ENCODE data around the gene ALPL. TPM values are rescaled to one million over a fixed set of nuclear protein-coding genes. Genes with fewer than 3 reads are reported as not detected.

The ALPL gene
- total RNA-seq, 2 experiments from 2014 or later = not detected

- no peak for DNase-seq
- Mint-ChIP-seq H3K4me1 (ENCODE audit: low read depth) (peaks cover 8% of the 10 kb centered on the region), H3K27me3 (peaks cover 10% of the 10 kb centered on the region), H3K27ac (no peak overlapping the region), H3K36me3 (ENCODE audit: low read depth) (no peaks in the 10 kb centered on the region), H3K9me3 (no peaks in the 10 kb centered on the region), H3K4me3 (no peak overlapping the region)
- ChIA-PET CTCF (no interaction called here), POLR2A (interaction anchor here (0.6 kb wide), 1 partner anchor 311 kb away, joined by 3 read pairs; no protein-coding TSS in a partner anchor)
- TF ChIP-seq, protein P1, sequence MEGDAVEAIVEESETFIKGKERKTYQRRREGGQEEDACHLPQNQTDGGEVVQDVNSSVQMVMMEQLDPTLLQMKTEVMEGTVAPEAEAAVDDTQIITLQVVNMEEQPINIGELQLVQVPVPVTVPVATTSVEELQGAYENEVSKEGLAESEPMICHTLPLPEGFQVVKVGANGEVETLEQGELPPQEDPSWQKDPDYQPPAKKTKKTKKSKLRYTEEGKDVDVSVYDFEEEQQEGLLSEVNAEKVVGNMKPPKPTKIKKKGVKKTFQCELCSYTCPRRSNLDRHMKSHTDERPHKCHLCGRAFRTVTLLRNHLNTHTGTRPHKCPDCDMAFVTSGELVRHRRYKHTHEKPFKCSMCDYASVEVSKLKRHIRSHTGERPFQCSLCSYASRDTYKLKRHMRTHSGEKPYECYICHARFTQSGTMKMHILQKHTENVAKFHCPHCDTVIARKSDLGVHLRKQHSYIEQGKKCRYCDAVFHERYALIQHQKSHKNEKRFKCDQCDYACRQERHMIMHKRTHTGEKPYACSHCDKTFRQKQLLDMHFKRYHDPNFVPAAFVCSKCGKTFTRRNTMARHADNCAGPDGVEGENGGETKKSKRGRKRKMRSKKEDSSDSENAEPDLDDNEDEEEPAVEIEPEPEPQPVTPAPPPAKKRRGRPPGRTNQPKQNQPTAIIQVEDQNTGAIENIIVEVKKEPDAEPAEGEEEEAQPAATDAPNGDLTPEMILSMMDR (IDR thresholded peaks at IDR 0.05) = no peak
- ATAC-seq = no peak
- intact Hi-C loops (cut with micrococcal nuclease) = no loop called here
These were observed 94.2 kb downstream of the ALPL start for GRCh38 chr1:21603177-21604138.

- Mint-ChIP-seq H3K9me3 (no peaks in the 10 kb centered on the region), H3K4me3 (no peak overlapping the region), H3K27me3 (peaks cover 11% of the 10 kb centered on the region), H3K36me3 (ENCODE audit: low read depth) (no peaks in the 10 kb centered on the region), H3K27ac (no peak overlapping the region), H3K4me1 (ENCODE audit: low read depth) (peaks cover 8% of the 10 kb centered on the region)
- ChIA-PET POLR2A (no interaction called here), CTCF (no interaction called here)
- ATAC-seq (no peak), DNase-seq (no peak)
- TF ChIP-seq, protein P1 (IDR thresholded peaks at IDR 0.05) = no peak
- intact Hi-C loops (cut with micrococcal nuclease) = no loop called here
These were observed 95.2 kb downstream of the ALPL start for GRCh38 chr1:21604208-21604957.

DNA sequence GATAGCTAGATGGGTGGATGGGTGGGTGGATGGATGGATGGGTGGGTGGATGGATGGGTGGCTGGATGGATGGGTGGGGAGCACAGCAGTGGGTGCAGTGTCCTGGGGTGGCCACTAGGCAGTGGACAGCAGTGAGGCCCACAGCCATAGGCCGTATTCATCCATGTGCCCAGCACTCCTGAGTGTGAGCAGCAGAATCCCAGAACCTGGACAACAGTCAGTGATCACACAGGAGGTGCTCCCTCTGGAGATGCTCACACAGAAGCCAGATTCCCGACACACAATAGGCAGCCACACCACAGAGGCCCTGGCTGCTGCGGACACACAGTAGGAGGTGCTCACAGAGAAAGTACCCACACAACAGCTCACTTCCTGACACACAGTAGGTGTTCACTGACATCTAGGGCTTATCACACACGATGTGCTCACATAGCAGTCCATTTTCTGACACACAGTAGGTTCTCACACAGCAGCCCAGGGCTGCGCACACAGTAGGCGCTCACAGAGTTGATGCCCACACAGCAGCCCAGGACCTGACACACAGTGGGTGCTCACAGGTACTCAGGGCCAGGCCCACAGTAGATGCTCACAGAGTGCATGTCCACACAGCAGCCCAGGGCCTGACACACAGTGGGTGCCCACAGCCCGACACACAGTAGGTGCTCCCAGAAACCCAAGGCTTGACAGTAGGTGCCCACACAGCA is 95.9 kb downstream of the ALPL start:
- H3K4me3 Mint-ChIP-seq = no peak overlapping the region
- CTCF ChIA-PET = no interaction called here

DNA sequence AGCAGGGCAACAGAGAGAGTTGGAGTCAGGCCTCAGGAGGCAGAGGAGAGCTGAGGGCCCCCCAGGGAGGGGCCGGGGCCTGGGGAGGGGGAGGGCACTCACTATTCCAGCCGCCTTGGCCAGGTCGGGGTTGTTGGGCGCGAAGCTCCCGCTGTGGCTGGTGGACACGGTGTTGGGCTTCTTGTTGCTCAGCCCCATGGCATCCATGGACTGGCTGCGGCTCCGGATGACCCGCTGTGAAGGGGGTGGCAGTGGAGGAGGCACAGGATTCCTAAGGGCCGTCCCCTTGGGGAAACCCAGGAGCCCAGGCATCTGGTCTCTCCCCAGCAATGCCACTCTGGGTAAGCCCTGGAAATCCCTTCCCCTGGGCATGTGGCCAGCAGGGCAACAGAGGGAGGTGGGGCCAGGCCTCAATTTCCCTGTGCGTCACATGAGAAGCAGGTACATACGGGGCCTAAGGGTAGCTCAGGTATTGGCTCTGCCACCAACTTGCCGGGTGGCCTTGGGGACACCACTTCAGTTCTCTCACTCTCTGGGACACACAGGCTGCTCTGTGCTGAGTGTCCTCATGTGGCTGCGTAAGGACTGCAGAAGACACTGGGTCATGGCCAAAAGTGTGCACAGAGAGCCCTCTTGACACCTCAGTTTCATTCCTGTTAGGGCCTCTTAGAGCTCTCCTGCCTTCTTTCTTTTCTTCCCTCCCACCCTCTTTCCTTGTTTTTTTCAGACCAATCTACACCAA is 96.9 kb downstream of the ALPL start:
- POLR2A ChIA-PET = no interaction called here
- H3K4me3 Mint-ChIP-seq = no peak overlapping the region
- no peak for ATAC-seq

More for the DNA sequence above, 95.9 kb downstream of the ALPL start:
- DNase-seq (no peak), ATAC-seq (no peak)
- Mint-ChIP-seq H3K27me3 (peaks cover 13% of the 10 kb centered on the region), H3K4me1 (ENCODE audit: low read depth) (peaks cover 8% of the 10 kb centered on the region), H3K36me3 (ENCODE audit: low read depth) (no peaks in the 10 kb centered on the region), H3K27ac (no peak overlapping the region), H3K9me3 (no peaks in the 10 kb centered on the region)
- TF ChIP-seq, protein P1 (IDR thresholded peaks at IDR 0.05) = no peak
- intact Hi-C loops (cut with micrococcal nuclease) = no loop called here
- POLR2A ChIA-PET = no interaction called here

More for the DNA sequence above, 96.9 kb downstream of the ALPL start:
- Mint-ChIP-seq H3K27ac (no peak overlapping the region), H3K36me3 (ENCODE audit: low read depth) (no peaks in the 10 kb centered on the region), H3K9me3 (no peaks in the 10 kb centered on the region), H3K4me1 (ENCODE audit: low read depth) (peaks cover 8% of the 10 kb centered on the region), H3K27me3 (peaks cover 13% of the 10 kb centered on the region)
- no peak for DNase-seq
- CTCF ChIA-PET = no interaction called here
- intact Hi-C loops (cut with micrococcal nuclease) = no loop called here
- TF ChIP-seq, protein P1 (IDR thresholded peaks at IDR 0.05) = no peak
